GM12801 (cell line): ENCODE measurements around the gene MISP.

Source experiments
- CTCF ChIP-seq: IDR thresholded peaks from one replicate; pipeline ENCODE4 v1.5.1; 2011; ENCODE audit warnings: control low read depth; ENCODE audit not compliant: insufficient read length; ENCODE audit errors: extremely low read depth

MISP gene

GRCh38 chr19:720345-721160 lies 30.4 kb upstream of the MISP start:
- no peak for TF ChIP-seq CTCF

GRCh38 chr19:722553-723101 lies 28.3 kb upstream of the MISP start:
- no peak for TF ChIP-seq CTCF

- TF ChIP-seq CTCF = no peak
These were observed 27.7 kb upstream of the MISP start for GRCh38 chr19:723247-723646.

- no peak for TF ChIP-seq CTCF
These were observed 27.2 kb upstream of the MISP start for GRCh38 chr19:723714-724113.

- no peak for TF ChIP-seq CTCF
These were observed 25.3 kb upstream of the MISP start for GRCh38 chr19:725461-726089.

GRCh38 chr19:726993-727956 lies 23.6 kb upstream of the MISP start:
- no peak for TF ChIP-seq CTCF

GRCh38 chr19:728011-728410 lies 22.9 kb upstream of the MISP start:
- TF ChIP-seq CTCF = no peak
